Right kidney (tissue), 1 donor: Measurements from ENCODE around the gene CSH2.
A peak's percentile ranks its signal among the peaks of the same experiment; 100 is the strongest.

Source experiments
- DNase-seq: peaks from one replicate; pipeline ENCODE4 v3.0.0-alpha.2; 2016

Gene CSH2

GRCh38 chr17:63833741-63834373 lies 39.6 kb downstream of the CSH2 start:
- DNase-seq = no peak

GRCh38 chr17:63833026-63833740 lies 40.3 kb downstream of the CSH2 start:
- DNase-seq = no peak

GRCh38 chr17:63832455-63832854 lies 41.0 kb downstream of the CSH2 start:
- DNase-seq = no peak

GRCh38 chr17:63832014-63832413 lies 41.5 kb downstream of the CSH2 start:
- DNase-seq = no peak

GRCh38 chr17:63831505-63831904 lies 42.0 kb downstream of the CSH2 start:
- no peak for DNase-seq

GRCh38 chr17:63830904-63831491 lies 42.5 kb downstream of the CSH2 start:
- DNase-seq = no peak

- DNase-seq = no peak
Measured at GRCh38 chr17:63830278-63830677, 43.2 kb downstream of the CSH2 start.

GRCh38 chr17:63828936-63829335 lies 44.5 kb downstream of the CSH2 start:
- no peak for DNase-seq

GRCh38 chr17:63827801-63828221 lies 45.7 kb downstream of the CSH2 start:
- no peak for DNase-seq

GRCh38 chr17:63827002-63827800 lies 46.3 kb downstream of the CSH2 start, which contains the start of the genes FTSJ3 and PSMC5:
FTSJ3 (minus strand) TSS chr17:63827663; CDS start chr17:63826902, 761 bp downstream.
PSMC5 (plus strand) TSS chr17:63827431; CDS start chr17:63827491, 60 bp downstream.
- DNase-seq = peak; percentile 100

GRCh38 chr17:63826468-63827001 lies 46.9 kb downstream of the CSH2 start:
- DNase-seq = no peak

GRCh38 chr17:63824362-63824761 lies 49.1 kb downstream of the CSH2 start:
- DNase-seq = no peak

- no peak for DNase-seq
Measured at GRCh38 chr17:63823659-63824331, 49.7 kb downstream of the CSH2 start.

- DNase-seq = no peak
Measured at GRCh38 chr17:63822537-63822936, 50.9 kb downstream of the CSH2 start.
